ENCODE data around the gene PAPSS1.

DNA sequence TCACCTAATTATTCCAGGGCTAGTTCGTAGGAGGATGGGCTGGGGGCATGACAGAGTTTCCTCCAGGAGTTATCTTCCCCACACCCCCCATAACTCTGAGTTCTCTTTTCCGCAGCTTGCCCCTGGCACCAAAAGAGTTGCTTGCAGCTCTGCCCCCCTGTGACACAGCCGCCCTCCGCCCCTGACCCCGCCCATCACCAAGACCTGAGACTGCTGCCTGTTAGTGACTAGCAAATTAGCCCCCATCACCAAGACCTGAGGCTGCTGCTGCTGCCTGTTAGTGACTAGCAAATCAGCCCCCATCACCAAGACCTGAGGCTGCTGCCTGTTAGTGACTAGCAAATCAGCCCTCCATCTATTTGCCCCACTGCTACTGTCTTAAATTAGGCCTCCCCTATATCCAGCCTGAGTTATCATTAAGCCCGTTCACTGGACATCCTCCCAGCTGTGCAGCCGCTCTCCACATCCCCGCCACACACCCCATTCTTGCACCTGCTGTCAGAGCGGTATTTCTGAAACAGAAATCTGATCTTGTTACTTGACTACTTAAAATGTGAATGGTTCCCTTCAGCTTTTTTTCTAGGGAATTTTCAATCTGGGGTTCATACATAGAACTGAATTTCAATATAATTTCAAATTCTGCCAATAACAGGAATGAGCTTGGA is 1.5 kb upstream of the PAPSS1 start:
- TF ChIP-seq, protein P1, sequence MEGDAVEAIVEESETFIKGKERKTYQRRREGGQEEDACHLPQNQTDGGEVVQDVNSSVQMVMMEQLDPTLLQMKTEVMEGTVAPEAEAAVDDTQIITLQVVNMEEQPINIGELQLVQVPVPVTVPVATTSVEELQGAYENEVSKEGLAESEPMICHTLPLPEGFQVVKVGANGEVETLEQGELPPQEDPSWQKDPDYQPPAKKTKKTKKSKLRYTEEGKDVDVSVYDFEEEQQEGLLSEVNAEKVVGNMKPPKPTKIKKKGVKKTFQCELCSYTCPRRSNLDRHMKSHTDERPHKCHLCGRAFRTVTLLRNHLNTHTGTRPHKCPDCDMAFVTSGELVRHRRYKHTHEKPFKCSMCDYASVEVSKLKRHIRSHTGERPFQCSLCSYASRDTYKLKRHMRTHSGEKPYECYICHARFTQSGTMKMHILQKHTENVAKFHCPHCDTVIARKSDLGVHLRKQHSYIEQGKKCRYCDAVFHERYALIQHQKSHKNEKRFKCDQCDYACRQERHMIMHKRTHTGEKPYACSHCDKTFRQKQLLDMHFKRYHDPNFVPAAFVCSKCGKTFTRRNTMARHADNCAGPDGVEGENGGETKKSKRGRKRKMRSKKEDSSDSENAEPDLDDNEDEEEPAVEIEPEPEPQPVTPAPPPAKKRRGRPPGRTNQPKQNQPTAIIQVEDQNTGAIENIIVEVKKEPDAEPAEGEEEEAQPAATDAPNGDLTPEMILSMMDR (conservative IDR thresholded peaks at IDR 0.05 in 1 of 2, IDR thresholded peaks at IDR 0.05 in 1 of 2; ENCODE audit: low read depth in 1 of 2, low read length in 2 of 2), result no peak
- TF ChIP-seq EZH2 (IDR thresholded peaks at IDR 0.05; ENCODE audit: low read length, missing control alignments), result no peak

All from fibroblast of lung (primary cell).